Measurements from ENCODE around the gene GPRIN1. TPM values are rescaled to one million over a fixed set of nuclear protein-coding genes. Genes with fewer than 3 reads are reported as not detected.

The GPRIN1 gene
- total RNA-seq, result 3.9 and 4.3 TPM in 2 replicates

DNA sequence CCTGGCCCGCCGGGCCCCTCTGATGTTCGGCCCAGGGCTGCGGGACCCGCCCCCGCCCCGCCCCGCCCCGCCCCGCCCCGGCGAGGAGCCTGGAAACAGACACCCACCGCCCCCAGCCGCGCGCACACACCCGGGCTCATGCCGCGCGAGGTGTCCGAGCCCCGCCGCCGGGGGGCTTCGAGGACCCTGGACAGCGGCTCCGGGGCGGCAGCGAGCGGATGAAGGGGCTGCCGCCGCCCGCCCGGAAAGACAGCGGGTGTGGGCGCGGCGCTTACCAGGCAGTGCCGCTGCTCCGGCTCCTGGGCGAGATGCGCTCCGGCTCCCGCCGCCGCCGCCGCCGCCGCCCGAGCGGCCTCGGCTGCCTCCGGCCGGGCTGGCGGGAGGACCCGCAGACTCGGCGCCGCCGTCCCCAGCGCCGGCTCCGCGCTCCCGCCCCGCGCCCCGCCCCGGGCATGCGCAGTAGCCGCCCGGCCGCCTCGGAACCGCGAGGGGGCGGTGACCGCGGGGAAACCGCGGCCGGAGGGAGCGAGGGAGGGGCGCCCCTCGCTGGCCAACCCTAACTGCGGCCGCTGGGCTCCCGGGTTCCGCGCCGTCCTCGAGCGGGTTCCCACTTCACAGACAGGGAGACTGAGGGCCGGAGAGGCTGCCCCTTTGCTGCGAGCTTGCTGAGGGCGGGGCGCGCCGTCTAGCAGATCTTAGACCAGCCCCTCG lies at the start of gene GPRIN1:
TSS of gene GPRIN1 (minus strand) at position 433 of the 711 bp plus-strand sequence. CDS start 10,322 bp downstream, outside the sequence.

DNA sequence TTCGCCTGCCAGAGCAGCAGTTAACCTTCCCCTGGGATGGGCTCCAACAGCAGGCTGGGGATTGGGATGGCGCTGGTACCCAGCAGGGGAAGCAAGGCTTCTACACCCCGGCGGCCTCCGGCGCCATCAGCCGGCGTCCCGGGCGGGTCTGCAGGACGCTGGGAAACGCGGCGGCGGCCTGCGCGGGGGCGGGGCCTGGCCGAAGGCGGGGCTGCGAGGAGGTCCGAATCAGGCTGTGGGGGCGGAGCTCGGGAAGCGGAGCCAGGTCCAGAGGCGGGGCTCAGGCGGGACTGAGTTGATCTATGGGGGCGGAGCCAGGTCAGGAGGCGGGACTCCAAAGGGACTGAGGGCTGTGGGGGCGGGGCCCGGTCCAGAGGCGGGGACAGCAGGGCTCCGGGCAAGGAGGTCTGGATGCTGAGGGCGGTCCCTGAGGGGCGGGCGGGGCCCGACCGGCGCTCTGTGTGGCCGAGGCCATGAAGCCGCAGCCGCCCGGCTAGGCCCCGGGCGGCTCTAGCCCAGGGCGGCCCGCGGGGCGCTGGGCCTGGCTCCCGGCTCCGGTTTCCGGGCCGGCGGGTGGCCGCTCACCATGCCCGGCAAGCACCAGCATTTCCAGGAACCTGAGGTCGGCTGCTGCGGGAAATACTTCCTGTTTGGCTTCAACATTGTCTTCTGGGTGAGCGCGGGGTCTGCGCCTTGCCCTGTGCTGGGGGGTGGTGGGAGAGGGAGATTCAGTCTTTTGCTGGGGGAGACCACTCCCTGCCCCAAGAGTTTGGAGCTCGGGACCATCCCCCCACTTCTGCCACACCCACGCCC lies 37.3 kb upstream of the GPRIN1 start, which contains the start of gene TSPAN17:
TSS of gene TSPAN17 (plus strand) at position 455 of the 813 bp plus-strand sequence. CDS start at position 587, 132 bp downstream.

DNA sequence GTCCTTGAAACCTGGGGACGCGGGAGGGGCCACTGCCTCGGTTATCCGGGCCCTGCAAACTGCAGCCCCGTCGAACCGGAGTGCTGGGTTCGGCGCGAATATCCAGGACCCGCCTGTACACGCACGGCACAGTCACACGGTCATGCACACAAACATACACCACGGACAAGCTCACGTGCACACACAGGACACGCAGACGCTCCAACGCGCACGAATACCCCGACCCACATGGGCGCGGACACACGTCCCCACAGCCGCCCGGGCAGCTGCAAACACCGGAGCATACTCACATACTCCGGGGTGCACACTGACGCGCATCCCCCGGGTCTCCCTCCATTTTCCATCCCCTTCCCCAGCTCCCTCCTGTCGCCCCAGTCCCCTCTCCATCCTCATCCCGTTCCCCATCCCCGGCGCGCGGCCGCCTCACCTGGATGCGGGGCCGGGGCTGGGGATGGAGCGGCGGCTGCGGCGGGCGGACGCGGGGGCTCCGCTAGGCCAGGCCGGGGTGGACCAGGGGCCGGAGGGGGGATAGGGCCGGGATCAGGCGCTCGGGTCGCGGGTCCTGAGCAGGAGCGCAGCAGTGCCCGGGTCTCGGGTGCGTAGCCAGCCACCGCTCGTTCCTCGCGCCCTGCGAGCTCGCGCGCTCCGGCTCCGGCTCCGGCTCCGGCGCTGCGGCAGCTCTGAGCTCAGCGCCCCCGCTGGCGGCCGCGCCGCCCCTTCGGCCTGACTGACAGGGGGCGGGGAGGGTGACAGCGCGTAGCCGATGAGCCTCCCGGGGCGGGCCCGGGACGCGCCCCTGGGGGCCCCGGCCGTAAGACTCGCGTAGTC lies 20.1 kb upstream of the GPRIN1 start, which contains the start of the genes EIF4E1B and SNCB:
TSS of gene EIF4E1B (plus strand) at position 823 of the 828 bp plus-strand sequence. CDS start 12,113 bp downstream, outside the sequence.
TSS of gene SNCB (minus strand) at position 682 of the 828 bp plus-strand sequence. CDS start 880 bp downstream, outside the sequence.

DNA sequence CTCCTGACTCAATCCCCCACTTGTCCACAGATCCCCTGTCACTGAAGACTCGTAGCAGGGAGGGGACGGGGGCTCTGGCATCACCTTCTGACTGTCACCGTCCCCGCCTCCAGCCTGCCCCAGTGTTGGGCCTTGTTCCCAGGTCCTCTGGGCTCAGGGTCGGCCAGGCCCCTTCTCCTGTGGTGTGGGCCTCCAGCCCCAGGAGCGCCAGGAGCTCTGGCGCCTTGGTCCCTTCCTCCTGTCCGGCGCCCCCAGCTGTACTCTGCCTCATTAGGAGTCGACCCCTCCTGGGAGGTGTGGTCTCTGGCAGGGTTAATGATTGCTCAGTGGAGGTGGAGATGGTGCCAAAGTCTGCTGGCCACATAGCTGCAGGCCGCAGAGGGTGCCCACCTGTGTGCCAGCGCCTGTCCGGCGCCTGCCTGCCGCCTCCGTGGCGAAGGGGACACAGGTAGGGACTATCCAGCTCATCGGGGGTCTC lies 61.0 kb downstream of the GPRIN1 start, which contains the start of gene CDHR2:
TSS of gene CDHR2 (plus strand) at position 376 of the 478 bp plus-strand sequence. CDS start 16,011 bp downstream, outside the sequence.

Other genes starting within 250 kb of the GPRIN1 start
- 84.6 and 88.4 TPM in 2 replicates for gene KIAA1191, start 248.4 kb downstream of the GPRIN1 start, total RNA-seq
- gene ARL10, start 244.7 kb downstream of the GPRIN1 start, total RNA-seq, result 7.3 and 9.4 TPM in 2 replicates
- 10.1 and 12.3 TPM in 2 replicates for gene NOP16, start 221.6 kb downstream of the GPRIN1 start, total RNA-seq
- gene HIGD2A, start 221.4 kb downstream of the GPRIN1 start, total RNA-seq, result 42.1 and 54.0 TPM in 2 replicates
- gene CLTB, start 193.6 kb downstream of the GPRIN1 start, total RNA-seq, result 78.0 and 82.7 TPM in 2 replicates
- 39.9 and 42.0 TPM in 2 replicates for gene FAF2, start 161.8 kb downstream of the GPRIN1 start, total RNA-seq
- gene RNF44, start 72.8 kb downstream of the GPRIN1 start, total RNA-seq, result 3.4 and 4.6 TPM in 2 replicates
- gene CDHR2, start 60.8 kb downstream of the GPRIN1 start, total RNA-seq, result under 0.01 TPM in 2 replicates
- gene SNCB, start 20.4 kb upstream of the GPRIN1 start, total RNA-seq, result 0.43 TPM in 2 replicates
- not detected in 2 replicates for gene EIF4E1B, start 20.5 kb upstream of the GPRIN1 start, total RNA-seq
- 40.4 and 40.7 TPM in 2 replicates for gene TSPAN17, start 37.3 kb upstream of the GPRIN1 start, total RNA-seq
- 0.22 and 0.26 TPM in 2 replicates for gene UNC5A, start 200.4 kb upstream of the GPRIN1 start, total RNA-seq

All from dermis lymphatic vessel endothelial cell (primary cell).